GM10248 (cell line): ENCODE results near the gene INPP5E.

Experiments
- CTCF ChIA-PET: fragments of 300-600 bp; sonication (Branson Sonifier 250); formaldehyde crosslinking; extraction: SDS; loops from one replicate; lab custom pipeline; 2021; ENCODE audit warnings: antibody characterized with exemption; lab: Yijun Ruan, JAX
- POLR2A ChIA-PET: fragments of 350-650 bp; sonication (Branson Sonifier 250); formaldehyde crosslinking; extraction: SDS; loops from one replicate; lab custom pipeline; 2020; ENCODE audit warnings: antibody characterized with exemption; lab: Yijun Ruan, JAX
- DNase-seq: peaks from one replicate; pipeline ENCODE4 v3.0.0; 2012; ENCODE audit errors: extremely low spot score
- CTCF ChIP-seq: IDR thresholded peaks from 2 replicates; pipeline ENCODE4 v1.5.1; 2012; ENCODE audit warnings: mild to moderate bottlenecking, low read depth; ENCODE audit errors: extremely low read depth, missing control alignments, control extremely low read depth

Gene INPP5E

GRCh38 chr9:136394312-136395019, 45.2 kb downstream of the INPP5E start:
- POLR2A ChIA-PET, result no interaction called here
- CTCF ChIA-PET, result interaction anchor here (2.2 kb wide), 1 partner anchor 31 kb away, joined by 7 read pairs; the partner anchor contains the start of gene DNLZ
- no peak for TF ChIP-seq CTCF

GRCh38 chr9:136393531-136393930, 46.1 kb downstream of the INPP5E start:
- no peak for DNase-seq
- CTCF ChIA-PET, result interaction anchor here (3.4 kb wide), 1 partner anchor 30 kb away, joined by 17 read pairs; the partner anchor contains the start of gene DNLZ
- TF ChIP-seq CTCF, result no peak
- POLR2A ChIA-PET, result no interaction called here

More at GRCh38 chr9:136394312-136395019, 45.2 kb downstream of the INPP5E start:
- DNase-seq, result no peak

GRCh38 chr9:136392538-136393449, 46.9 kb downstream of the INPP5E start:
- TF ChIP-seq CTCF, result no peak
- DNase-seq, result no peak
- POLR2A ChIA-PET, result no interaction called here
- CTCF ChIA-PET, result interaction anchor here (3.4 kb wide), 1 partner anchor 29 kb away, joined by 17 read pairs; the partner anchor contains the start of gene DNLZ

- CTCF ChIA-PET, result interaction anchor here (1.5 to 3.4 kb wide), 2 partner anchors 7 to 28 kb away, joined by 3 to 17 read pairs; partner anchors contain the start of genes DNLZ and SNAPC4
- POLR2A ChIA-PET, result no interaction called here
- TF ChIP-seq CTCF, result no peak
- no peak for DNase-seq
Measured at GRCh38 chr9:136391737-136392537, 47.7 kb downstream of the INPP5E start.

GRCh38 chr9:136389396-136389795, 50.2 kb downstream of the INPP5E start:
- no peak for DNase-seq
- POLR2A ChIA-PET, result no interaction called here
- CTCF ChIA-PET, result interaction anchor here (1.0 to 1.7 kb wide), 3 partner anchors 13 to 26 kb away, joined by 5 to 7 read pairs (median 5); partner anchors contain the start of gene DNLZ
- TF ChIP-seq CTCF, result no peak
